Osteoblast (primary cell): ENCODE data around the gene YAE1. TPM values are rescaled to one million over a fixed set of nuclear protein-coding genes. Genes with fewer than 3 reads are reported as not detected.

Source experiments
- DNase-seq: peaks from one replicate; pipeline ENCODE4 v3.0.0; 2011; ENCODE audit warnings: low spot score, mixed read lengths; ENCODE audit not compliant: insufficient read length; ENCODE audit errors: missing footprints
- H2AFZ ChIP-seq: 2 replicates; pipeline ENCODE4 v1.6.0; 2011; ENCODE audit warnings: mild to moderate bottlenecking, low read length
- H3K27ac ChIP-seq: 2 replicates; pipeline ENCODE4 v1.5.1; 2011; ENCODE audit warnings: mild to moderate bottlenecking, low read depth, low read length, moderate library complexity
- H3K27me3 ChIP-seq: 2 replicates; pipeline ENCODE4 v1.6.0; 2012; ENCODE audit warnings: mild to moderate bottlenecking, control low read depth, inconsistent platforms, low read length, moderate library complexity; ENCODE audit not compliant: insufficient read depth
- H3K36me3 ChIP-seq: 2 replicates; pipeline ENCODE4 v1.5.1; 2011; ENCODE audit warnings: mild to moderate bottlenecking, low read length, control low read depth, moderate library complexity; ENCODE audit not compliant: insufficient read depth
- H3K4me1 ChIP-seq: 2 replicates; pipeline ENCODE4 v1.5.1; 2011; ENCODE audit warnings: mild to moderate bottlenecking, low read length, control low read depth, moderate library complexity; ENCODE audit not compliant: insufficient read depth
- H3K4me2 ChIP-seq: 2 replicates; pipeline ENCODE4 v1.6.0; 2011; ENCODE audit warnings: mild to moderate bottlenecking, low read length; ENCODE audit not compliant: insufficient read depth
- H3K4me3 ChIP-seq: fragments of 200-600 bp; sonication (generic); 3 replicates; pipeline ENCODE4 v1.5.1; 2012; ENCODE audit warnings: mild to moderate bottlenecking, low read length, inconsistent platforms; ENCODE audit not compliant: insufficient read depth
- H3K79me2 ChIP-seq: 2 replicates; pipeline ENCODE4 v1.6.0; 2012; ENCODE audit warnings: mild to moderate bottlenecking, low read length, control low read depth, inconsistent platforms; ENCODE audit not compliant: insufficient read depth
- H3K9me3 ChIP-seq: 2 replicates; pipeline ENCODE4 v1.5.1; 2011; ENCODE audit warnings: low read depth, low read length, control low read depth
- H4K20me1 ChIP-seq: 2 replicates; pipeline ENCODE4 v1.6.0; 2012; ENCODE audit warnings: mild to moderate bottlenecking, low read length, control low read depth; ENCODE audit not compliant: insufficient read depth
- total RNA-seq: library from RNA; depleted of rRNA; stranded (reverse); fragments of >200 nt; gene quantifications from 2 replicates; pipeline ENCODE4 v1.2.3, GENCODE V29; 2012
- TF ChIP-seq, protein P1 (sequence below): IDR thresholded peaks from 2 replicates; pipeline ENCODE4 v1.5.1; 2011; ENCODE audit warnings: mild to moderate bottlenecking, low read depth, low read length, moderate library complexity; ENCODE audit errors: extremely low read depth

YAE1 gene
- total RNA-seq, 1 donor: 29.0 TPM

DNA sequence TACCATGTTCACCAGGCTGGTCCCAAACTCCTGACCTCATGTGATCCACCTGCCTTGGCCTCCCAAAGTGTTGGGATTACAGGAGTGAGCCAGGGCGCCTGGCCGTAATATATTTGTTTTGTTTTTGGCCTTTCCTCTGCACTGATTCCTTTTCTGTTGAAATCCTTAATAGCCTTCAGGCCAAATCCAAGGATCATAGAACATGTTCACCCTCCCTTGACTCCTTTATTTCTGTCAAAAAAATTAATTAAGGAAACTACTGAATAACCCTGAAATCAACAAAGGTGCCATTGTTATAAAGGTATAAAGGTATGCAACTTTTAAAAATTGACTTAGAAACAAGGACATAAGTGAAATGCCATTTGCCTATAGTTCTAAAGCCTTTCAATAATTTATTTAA is 41.7 kb downstream of the YAE1 start:
- no peaks in the 10 kb centered on the region for H3K9me3 ChIP-seq
- peak overlapping the region; percentile 55 for H3K27ac ChIP-seq
- peaks cover 14% of the 10 kb centered on the region for H3K4me1 ChIP-seq

DNA sequence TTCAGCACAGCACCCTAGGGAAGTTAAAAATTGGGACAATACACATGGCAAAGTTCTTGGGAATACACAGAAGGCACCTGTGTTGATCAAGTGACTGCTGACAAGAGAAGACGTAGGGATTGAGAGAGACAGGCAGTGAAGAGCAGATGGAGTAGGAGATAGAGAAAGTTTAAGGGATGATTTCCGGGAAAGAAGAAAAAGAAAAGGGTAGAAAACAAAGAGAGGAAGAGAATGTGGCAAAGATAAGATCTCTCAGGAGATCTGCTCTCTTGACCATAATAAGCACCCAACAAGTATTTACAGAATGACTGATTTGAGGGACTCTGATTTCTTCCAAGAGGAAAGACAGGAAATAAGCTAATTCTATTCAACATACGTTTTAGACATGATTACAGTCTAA is 42.1 kb downstream of the YAE1 start:
- H3K79me2 ChIP-seq: no peaks in the 10 kb centered on the region
- H3K27ac ChIP-seq: peak overlapping the region; percentile 55
- peaks cover 16% of the 10 kb centered on the region for H3K4me1 ChIP-seq
- no peaks in the 10 kb centered on the region for H4K20me1 ChIP-seq
- no peak overlapping the region for H2AFZ ChIP-seq
- no peaks in the 10 kb centered on the region for H3K36me3 ChIP-seq
- H3K4me3 ChIP-seq: no peak overlapping the region
- no peak overlapping the region for H3K4me2 ChIP-seq
- TF ChIP-seq, protein P1, sequence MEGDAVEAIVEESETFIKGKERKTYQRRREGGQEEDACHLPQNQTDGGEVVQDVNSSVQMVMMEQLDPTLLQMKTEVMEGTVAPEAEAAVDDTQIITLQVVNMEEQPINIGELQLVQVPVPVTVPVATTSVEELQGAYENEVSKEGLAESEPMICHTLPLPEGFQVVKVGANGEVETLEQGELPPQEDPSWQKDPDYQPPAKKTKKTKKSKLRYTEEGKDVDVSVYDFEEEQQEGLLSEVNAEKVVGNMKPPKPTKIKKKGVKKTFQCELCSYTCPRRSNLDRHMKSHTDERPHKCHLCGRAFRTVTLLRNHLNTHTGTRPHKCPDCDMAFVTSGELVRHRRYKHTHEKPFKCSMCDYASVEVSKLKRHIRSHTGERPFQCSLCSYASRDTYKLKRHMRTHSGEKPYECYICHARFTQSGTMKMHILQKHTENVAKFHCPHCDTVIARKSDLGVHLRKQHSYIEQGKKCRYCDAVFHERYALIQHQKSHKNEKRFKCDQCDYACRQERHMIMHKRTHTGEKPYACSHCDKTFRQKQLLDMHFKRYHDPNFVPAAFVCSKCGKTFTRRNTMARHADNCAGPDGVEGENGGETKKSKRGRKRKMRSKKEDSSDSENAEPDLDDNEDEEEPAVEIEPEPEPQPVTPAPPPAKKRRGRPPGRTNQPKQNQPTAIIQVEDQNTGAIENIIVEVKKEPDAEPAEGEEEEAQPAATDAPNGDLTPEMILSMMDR: no peak
- peak; percentile 58 for DNase-seq
- H3K27me3 ChIP-seq: no peaks in the 10 kb centered on the region
- no peaks in the 10 kb centered on the region for H3K9me3 ChIP-seq

More for the DNA sequence above, 41.7 kb downstream of the YAE1 start:
- no peak overlapping the region for H2AFZ ChIP-seq
- no peaks in the 10 kb centered on the region for H3K36me3 ChIP-seq
- H3K79me2 ChIP-seq: no peaks in the 10 kb centered on the region
- H3K27me3 ChIP-seq: no peaks in the 10 kb centered on the region
- no peak overlapping the region for H3K4me2 ChIP-seq
- TF ChIP-seq, protein P1: no peak
- no peak for DNase-seq
- H3K4me3 ChIP-seq: no peak overlapping the region
- no peaks in the 10 kb centered on the region for H4K20me1 ChIP-seq

DNA sequence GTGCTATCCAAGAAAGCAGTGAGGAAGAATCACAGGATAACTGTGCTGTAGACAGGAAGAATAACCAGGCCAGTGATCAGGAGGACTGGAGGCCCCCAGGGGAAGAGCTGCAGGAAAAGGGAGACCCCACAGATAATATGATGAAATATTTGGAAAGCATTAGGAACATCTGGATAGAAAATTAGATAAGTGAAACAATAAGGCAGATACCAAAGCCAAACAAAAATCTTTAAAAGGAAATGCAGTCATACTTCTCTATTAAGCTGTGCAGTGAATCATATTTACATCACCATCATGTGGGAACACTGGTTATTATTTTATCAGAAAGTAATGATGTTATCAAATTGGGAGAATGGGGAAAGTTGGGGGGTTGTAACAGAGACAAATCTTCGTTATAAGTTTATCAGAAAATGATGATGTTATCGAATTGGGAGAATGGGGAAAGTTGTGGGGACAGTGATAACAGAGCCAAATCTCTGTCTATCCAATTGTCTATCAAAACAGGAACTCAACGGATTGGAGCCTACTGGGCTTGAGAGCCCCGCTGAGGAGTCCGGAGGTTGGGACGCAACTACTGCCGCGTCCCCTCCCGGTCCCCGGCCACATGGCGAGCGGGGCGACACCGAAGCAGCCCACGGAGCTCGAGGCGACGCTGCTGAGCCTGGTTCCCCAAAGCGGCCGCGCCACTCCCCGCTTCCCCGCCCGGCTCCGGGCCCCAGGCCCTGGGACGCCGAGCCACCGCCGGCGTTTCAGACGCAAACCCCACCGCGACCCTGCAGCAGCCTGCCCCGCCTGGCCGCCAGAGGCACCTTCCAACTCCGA is 43.1 kb downstream of the YAE1 start:
- H3K4me1 ChIP-seq: peaks cover 23% of the 10 kb centered on the region
- no peaks in the 10 kb centered on the region for H3K36me3 ChIP-seq
- H3K79me2 ChIP-seq: no peaks in the 10 kb centered on the region
- DNase-seq: peak; percentile 88
- no peaks in the 10 kb centered on the region for H3K9me3 ChIP-seq
- no peaks in the 10 kb centered on the region for H3K27me3 ChIP-seq
- H4K20me1 ChIP-seq: no peaks in the 10 kb centered on the region
- H2AFZ ChIP-seq: peak overlapping the region; percentile 16
- H3K27ac ChIP-seq: peak overlapping the region; percentile 55
- TF ChIP-seq, protein P1: no peak
- peak overlapping the region; percentile 20 for H3K4me3 ChIP-seq
- H3K4me2 ChIP-seq: peak overlapping the region; percentile 52

DNA sequence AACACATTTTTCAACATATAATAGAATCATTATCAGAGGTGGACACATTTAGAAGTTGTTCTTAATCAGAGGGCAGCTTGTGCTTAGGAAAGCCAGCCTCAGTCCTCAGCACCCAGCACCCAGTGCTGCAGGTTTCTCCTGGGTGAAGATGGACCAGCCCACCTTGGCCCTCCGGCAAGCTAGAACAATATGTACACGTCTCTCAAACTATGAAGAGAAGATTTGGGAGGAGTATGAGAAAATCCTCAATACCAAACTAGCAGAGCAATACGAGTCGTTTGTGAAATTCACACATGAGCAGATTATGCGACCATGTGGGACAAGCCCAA is 43.7 kb downstream of the YAE1 start:
- H2AFZ ChIP-seq: no peak overlapping the region
- no peak for DNase-seq
- no peaks in the 10 kb centered on the region for H3K36me3 ChIP-seq
- no peaks in the 10 kb centered on the region for H3K27me3 ChIP-seq
- H3K9me3 ChIP-seq: no peaks in the 10 kb centered on the region
- H3K4me3 ChIP-seq: peak overlapping the region; percentile 20
- peak overlapping the region; percentile 8 for H3K27ac ChIP-seq
- TF ChIP-seq, protein P1: no peak
- H4K20me1 ChIP-seq: no peaks in the 10 kb centered on the region
- H3K4me2 ChIP-seq: peak overlapping the region; percentile 52
- H3K4me1 ChIP-seq: peaks cover 23% of the 10 kb centered on the region
- no peaks in the 10 kb centered on the region for H3K79me2 ChIP-seq
